T-helper 1 cell treated with Interleukin-12 subunit alpha and Interleukin-12 subunit beta and Interleukin-4 antibody, amounts not matched to agents 30 μg/mL and 1 μg/mL, for 36 hours (primary cell): ENCODE results near the gene MCRIP2.

Source experiments
- H3K27ac Mint-ChIP-seq: one replicate; pipeline ENCODE4 v1.8.0; 2021; ENCODE audit warnings: mild to moderate bottlenecking, mixed read lengths
- H3K27me3 Mint-ChIP-seq: one replicate; pipeline ENCODE4 v1.8.0; 2021; ENCODE audit warnings: low read depth, mixed read lengths
- H3K36me3 Mint-ChIP-seq: one replicate; pipeline ENCODE4 v1.8.0; 2021; ENCODE audit warnings: low read depth, mixed read lengths
- H3K4me1 Mint-ChIP-seq: one replicate; pipeline ENCODE4 v1.8.0; 2021; ENCODE audit warnings: low read depth, mixed read lengths
- H3K4me3 Mint-ChIP-seq: one replicate; pipeline ENCODE4 v1.8.0; 2021; ENCODE audit warnings: mild to moderate bottlenecking, moderate library complexity, mixed read lengths
- H3K9me3 Mint-ChIP-seq: one replicate; pipeline ENCODE4 v1.8.0; 2021; ENCODE audit warnings: mixed read lengths

MCRIP2 gene

DNA sequence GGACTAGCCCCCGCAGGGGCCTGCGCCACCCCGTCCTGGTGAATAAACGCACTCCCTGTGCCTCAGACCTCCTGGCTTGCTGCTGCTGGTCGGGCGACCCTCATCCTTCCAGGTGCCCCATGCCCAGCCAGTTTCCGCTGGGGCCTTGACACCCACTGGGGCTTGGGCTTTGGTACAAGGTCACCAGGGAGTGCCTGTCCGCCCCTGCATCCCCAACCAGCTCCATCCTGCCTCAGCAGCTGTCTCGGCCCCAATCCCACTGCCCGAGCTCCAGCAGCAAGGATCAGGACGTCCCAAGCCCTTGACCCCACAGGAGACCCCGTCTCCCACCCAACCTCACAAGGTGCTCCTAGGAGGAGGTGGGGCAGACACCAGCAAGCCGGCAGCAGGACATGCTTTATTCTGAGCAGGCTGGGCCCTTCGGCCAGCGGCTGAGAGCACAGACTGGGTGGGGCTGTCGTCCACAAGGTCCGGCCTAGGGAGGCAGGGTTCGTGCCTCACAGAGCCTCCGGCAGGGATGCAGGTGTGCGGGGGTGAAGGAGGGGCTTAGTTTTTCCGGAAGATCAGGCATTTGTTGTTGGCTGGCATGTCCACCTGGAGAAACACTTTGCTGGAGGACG lies 7.5 kb upstream of the MCRIP2 start:
- no peaks in the 10 kb centered on the region for H3K36me3 Mint-ChIP-seq
- H3K27me3 Mint-ChIP-seq = peaks cover 5% of the 10 kb centered on the region
- H3K27ac Mint-ChIP-seq = no peak overlapping the region
- peaks cover 7% of the 10 kb centered on the region for H3K4me1 Mint-ChIP-seq
- peak overlapping the region; percentile 60 for H3K4me3 Mint-ChIP-seq
- no peaks in the 10 kb centered on the region for H3K9me3 Mint-ChIP-seq

DNA sequence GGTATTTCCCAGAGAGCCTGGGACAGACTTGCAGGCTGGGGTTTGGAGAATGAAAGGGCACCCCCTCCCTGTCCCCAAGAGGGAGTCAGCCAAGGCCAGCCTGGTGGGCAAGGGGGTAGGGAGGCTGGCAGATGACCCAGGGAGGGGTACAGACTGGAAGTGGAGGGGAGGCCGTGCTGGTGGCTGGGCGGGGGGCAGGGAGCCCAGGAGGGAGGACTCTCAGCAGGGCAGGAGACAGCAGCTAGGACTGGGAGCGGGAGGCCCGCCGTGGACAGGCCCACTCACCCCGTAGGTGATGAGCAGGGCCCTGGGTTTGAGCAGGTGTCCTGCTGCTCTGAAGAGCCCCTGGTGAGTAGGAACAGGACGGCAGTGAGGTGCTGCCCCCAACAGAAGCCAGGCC lies 6.6 kb upstream of the MCRIP2 start:
- peak overlapping the region; percentile 65 for H3K4me3 Mint-ChIP-seq
- peaks cover 5% of the 10 kb centered on the region for H3K27me3 Mint-ChIP-seq
- peak overlapping the region; percentile 70 for H3K27ac Mint-ChIP-seq
- no peaks in the 10 kb centered on the region for H3K36me3 Mint-ChIP-seq
- no peaks in the 10 kb centered on the region for H3K9me3 Mint-ChIP-seq
- H3K4me1 Mint-ChIP-seq = peaks cover 7% of the 10 kb centered on the region

DNA sequence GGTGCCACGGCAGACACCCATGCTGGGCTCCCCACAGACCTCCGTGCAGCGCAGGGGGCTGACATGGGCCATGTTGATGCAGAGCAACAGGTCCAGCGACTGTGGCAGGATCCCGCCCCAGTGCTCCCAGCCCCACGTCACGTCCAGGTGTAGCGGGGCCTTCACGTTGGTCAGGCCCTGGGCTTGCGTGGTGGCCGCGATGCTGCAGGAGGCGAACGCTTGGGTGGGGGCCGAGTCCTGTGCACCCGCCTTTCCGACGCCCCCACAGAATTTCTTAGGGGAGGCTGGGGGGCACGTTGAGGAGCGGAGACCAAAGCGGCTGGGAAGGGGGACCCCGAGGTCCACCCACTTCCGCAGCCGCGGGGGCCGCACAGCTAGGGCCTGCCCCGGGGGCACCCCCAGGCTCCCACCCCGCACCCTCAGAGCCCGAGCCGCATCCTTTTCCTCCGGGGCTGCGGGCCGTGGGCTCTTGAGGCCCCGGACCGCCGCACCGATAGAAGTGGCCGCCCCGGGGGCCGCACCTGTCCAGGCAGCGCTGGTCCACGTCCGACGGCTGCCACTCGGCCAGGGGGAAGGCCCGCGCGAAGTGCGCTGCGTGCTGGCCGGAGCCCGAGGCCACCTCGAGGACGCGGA lies 5.9 kb upstream of the MCRIP2 start:
- Mint-ChIP-seq H3K27ac (no peak overlapping the region), H3K9me3 (no peaks in the 10 kb centered on the region), H3K36me3 (no peaks in the 10 kb centered on the region), H3K4me3 (peak overlapping the region; percentile 37), H3K4me1 (peaks cover 10% of the 10 kb centered on the region), H3K27me3 (peaks cover 5% of the 10 kb centered on the region)

DNA sequence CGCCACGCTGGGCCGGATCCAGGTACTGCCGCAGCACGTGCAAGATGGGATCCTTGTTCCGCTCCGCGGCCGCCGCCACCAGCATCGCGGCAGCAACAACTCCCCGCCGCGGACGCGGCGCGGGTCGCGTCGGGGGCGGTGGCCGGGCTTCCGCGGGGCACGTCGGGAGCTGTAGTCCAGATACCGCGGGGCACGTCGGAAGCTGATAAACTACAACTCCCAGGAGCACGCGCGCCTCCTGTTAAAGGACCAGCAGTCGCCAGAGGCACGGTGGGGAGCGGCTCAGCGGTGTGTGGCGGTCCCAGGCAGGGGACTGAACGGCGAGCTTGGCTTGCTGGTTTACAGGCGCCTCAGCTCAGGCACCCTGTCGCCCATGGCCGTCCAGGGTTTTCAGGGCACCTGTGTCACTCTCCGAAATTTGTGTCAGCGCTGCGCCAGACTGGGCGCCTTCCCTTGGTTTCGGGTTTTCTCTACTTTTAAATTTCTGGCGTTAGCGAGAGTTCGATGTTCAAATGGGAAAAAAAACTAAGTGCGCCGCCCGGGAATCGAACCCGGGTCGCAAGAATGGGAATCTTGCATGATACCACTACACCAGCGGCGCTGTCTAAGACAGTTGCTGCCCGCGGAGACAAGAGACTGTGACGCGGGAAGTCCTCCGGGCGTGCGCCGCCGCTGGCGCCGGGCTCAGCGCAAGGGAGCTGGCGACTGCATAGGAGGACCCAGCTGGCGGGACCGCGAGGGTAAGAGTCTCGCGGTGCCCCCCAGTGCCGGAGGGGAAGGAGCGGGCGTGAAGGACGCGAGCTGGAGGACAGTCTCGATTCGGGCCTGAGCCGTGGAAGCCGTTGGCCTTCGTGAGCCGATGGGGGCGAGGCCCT lies 5.2 kb upstream of the MCRIP2 start, which contains the start of gene METTL26:
Gene METTL26 (minus strand): TSS at position 100 of the 875 bp plus-strand sequence. CDS start 15 bp downstream, at position 85.
- H3K36me3 Mint-ChIP-seq = no peaks in the 10 kb centered on the region
- H3K27me3 Mint-ChIP-seq = peaks cover 5% of the 10 kb centered on the region
- H3K4me1 Mint-ChIP-seq = peaks cover 10% of the 10 kb centered on the region
- H3K27ac Mint-ChIP-seq = peak within 1 kb of the TSS; percentile 94
- peak within 1 kb of the TSS; percentile 84 for H3K4me3 Mint-ChIP-seq
- H3K9me3 Mint-ChIP-seq = no peaks in the 10 kb centered on the region

DNA sequence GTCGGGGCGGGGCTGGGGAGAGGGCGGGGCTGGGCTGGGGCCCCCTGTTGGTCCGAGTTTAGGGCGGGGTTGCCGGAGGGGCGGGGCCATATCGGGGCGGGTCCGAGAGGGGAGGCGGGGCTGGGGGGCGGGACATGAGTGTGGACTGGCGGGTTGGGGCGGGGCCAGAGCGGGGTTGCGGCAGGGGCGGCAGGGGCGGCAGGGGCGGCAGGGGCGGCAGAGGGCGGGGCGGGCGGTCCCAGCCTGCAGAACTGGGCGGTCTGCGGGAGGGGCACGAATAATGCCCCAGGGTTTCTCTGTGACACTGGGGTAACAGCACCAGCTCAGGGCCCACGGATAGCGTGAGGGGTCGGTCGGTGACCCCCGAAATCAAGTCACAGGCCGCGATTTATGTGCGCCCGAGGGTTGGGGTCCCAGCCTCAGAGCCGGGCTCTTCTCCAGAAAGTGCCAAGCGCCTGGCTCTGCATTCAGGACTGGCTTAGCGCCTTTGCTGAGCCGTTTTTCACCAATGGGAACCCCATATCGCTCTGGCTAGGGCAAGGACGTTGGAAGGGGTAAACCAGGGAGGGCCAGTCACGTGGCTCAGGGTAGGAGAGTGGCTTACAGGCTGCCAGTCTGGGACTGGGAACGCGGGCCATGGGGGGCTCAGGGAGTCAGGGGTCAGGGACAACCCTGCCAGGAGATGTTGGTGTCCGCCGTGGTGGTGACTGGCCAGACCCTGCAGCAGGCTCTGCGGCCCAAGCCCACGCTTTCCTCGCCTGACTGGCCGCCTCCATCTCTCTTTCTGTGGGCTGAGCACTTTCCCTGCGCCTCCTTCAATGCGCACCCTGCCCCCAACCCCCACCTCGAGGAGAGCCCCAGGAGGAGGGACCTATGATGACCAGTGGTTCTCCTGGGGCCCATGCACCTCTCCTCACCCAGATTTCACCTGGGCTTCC lies 4.3 kb upstream of the MCRIP2 start:
- H3K27me3 Mint-ChIP-seq = peaks cover 5% of the 10 kb centered on the region
- H3K9me3 Mint-ChIP-seq = no peaks in the 10 kb centered on the region
- no peak overlapping the region for H3K27ac Mint-ChIP-seq
- H3K4me3 Mint-ChIP-seq = peak overlapping the region; percentile 84
- no peaks in the 10 kb centered on the region for H3K36me3 Mint-ChIP-seq
- H3K4me1 Mint-ChIP-seq = peaks cover 9% of the 10 kb centered on the region

DNA sequence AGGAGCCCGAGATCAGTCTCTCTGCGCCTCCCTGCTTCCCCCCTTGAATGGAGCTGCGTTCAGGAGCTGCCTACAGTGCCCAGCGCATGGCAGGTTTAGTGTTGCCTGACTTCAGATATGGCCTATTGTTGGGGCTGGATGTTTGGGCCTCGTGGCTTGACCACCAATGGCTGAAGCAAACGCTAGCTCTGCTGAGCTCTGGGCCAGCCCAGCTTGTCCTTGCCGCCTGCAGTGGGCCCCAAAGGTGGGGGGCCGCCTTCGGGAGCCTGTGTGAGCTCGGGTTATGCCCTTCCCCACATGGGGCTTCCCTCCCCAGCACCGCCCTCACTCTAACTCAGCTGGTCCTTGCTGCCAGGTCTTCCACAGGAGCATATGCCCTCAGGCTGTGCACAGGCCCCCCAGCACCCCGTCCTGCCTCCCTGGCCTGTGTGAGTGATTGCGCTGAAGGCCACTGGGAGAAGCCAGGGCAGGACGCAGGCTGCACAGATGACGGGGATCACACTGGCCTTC lies 3.5 kb upstream of the MCRIP2 start:
- Mint-ChIP-seq H3K4me3 (no peak overlapping the region), H3K4me1 (peaks cover 9% of the 10 kb centered on the region), H3K27me3 (peaks cover 5% of the 10 kb centered on the region), H3K36me3 (no peaks in the 10 kb centered on the region), H3K27ac (no peak overlapping the region), H3K9me3 (no peaks in the 10 kb centered on the region)

DNA sequence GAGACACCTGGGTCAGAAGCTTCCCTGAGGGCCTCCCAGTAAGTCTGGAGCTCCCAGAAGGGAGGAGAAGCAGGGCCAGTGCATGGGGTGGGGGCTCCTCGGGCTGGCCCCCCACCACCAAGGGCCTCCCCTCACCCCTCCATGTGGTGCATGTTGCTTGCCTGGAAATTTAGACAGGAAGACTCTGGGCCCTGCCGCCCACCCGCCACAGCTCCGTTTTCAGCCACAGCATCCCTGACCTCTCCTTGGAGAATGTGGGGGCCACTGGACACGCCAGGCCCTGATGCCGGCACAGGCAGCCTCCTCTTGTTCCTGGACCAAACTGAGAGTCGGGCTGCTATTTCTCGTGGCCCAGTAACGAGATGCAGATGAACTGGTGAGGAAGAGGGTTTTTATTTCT lies 2.8 kb upstream of the MCRIP2 start:
- no peaks in the 10 kb centered on the region for H3K9me3 Mint-ChIP-seq
- no peaks in the 10 kb centered on the region for H3K36me3 Mint-ChIP-seq
- H3K27me3 Mint-ChIP-seq = peaks cover 5% of the 10 kb centered on the region
- H3K4me1 Mint-ChIP-seq = peaks cover 11% of the 10 kb centered on the region
- H3K4me3 Mint-ChIP-seq = no peak overlapping the region
- no peak overlapping the region for H3K27ac Mint-ChIP-seq

DNA sequence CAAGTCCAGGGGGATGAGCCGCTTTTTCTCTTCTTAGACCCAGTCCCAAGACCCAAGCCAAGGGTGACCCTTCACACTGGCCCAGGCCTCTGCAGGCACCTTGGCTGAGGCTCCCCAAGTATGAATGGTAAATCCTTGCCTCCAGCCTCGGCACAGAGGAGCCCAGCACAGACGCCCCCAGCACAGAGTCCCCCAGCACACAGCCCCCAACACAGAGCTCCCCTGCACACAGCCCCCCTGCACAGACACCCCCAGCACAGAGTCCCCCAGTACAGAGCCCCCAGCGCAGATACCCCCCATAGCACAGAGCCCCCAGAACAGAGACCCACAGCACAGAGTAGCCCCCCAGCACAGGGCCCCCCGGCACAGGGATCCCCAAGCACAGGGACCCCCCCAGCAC lies 1.0 kb upstream of the MCRIP2 start:
- no peak overlapping the region for H3K27ac Mint-ChIP-seq
- H3K4me3 Mint-ChIP-seq = peak overlapping the region; percentile 65
- no peaks in the 10 kb centered on the region for H3K9me3 Mint-ChIP-seq
- peaks cover 5% of the 10 kb centered on the region for H3K27me3 Mint-ChIP-seq
- no peaks in the 10 kb centered on the region for H3K36me3 Mint-ChIP-seq
- peaks cover 15% of the 10 kb centered on the region for H3K4me1 Mint-ChIP-seq

DNA sequence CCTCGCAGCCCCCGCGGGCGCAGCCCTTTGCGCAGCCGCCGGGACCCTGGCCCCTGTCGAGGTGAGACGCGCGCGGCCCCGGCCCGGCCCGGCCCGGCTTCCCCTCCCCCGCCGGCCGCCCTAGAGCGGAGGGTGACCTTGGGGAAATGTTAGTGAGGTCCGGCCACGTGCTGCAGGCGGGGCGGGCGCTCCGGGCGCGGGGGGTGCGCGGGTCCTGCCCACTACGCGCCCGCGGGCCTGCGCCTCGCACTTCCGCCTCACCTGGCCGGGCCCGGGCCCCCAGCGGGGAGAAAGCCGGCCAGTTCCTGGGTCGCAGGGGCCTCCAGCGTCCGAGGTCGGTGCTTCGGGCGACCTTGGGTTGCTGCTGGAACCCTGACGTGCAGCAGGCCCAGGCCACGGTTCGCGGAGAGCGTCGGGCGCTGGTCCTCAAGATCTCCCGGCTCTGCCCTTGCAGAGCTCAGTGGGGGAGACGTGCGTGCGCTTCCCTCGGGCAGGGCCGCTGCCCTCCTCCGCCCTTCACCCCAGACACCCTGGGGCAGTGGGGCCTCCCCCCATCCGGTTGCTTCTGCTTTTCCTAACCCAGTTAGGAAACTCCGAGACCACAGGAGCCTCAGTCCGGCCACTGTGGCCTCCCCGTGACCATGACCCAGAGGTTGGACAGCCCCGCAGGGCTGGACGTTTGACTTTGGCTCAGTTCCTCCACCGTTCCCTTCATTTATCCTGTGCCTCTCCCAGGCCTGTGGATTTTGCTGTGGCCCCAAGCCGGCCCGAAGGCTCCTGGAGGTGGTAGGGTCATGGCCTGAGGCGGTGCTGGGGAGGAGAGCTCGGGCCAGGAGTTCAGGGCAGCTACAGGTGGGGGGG lies 791 bp downstream of the MCRIP2 start:
- Mint-ChIP-seq H3K4me3 (peak overlapping the region; percentile 70), H3K27ac (peak overlapping the region; percentile 20), H3K4me1 (peaks cover 11% of the 10 kb centered on the region), H3K9me3 (no peaks in the 10 kb centered on the region), H3K27me3 (no peaks in the 10 kb centered on the region), H3K36me3 (no peaks in the 10 kb centered on the region)

DNA sequence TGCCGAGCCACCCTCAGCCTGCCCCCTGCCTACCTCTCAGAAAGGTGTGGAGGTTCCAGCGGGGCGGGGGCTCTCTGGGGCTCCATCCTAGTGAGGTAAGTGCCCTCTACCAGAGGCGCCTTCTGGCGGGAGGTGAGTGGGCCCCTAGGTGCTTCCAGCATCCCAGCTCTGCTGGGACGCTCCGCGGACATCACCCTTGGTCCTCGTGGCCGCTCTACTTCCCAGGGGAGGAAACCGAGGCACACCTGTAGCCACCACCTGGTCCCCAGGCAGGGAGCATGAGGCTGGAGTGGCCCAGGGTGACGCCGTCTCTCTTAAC lies 1.4 kb downstream of the MCRIP2 start:
- Mint-ChIP-seq H3K4me1 (peaks cover 12% of the 10 kb centered on the region), H3K36me3 (no peaks in the 10 kb centered on the region), H3K27me3 (no peaks in the 10 kb centered on the region), H3K27ac (no peak overlapping the region), H3K9me3 (no peaks in the 10 kb centered on the region), H3K4me3 (peak overlapping the region; percentile 70)

DNA sequence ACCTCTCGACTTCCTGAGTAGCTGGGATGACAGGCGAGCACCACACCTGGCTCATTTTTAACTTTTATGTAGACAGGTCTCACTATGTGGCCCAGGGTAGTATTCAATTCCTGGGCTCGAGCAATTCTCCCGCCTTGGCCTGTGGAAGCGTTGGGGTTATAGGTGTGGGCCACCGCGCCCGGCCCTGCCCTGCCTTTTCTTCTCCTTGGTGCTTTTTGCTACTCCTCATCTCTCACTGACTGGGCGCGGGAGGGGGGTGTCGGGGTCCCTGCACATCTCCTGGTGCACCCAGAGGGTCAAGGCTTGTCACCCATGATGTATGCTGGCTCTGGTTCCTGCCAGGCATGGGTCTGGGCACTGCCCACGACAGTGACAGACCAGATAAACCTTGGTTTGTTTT lies 2.9 kb downstream of the MCRIP2 start:
- peaks cover 15% of the 10 kb centered on the region for H3K4me1 Mint-ChIP-seq
- no peaks in the 10 kb centered on the region for H3K27me3 Mint-ChIP-seq
- H3K9me3 Mint-ChIP-seq = no peaks in the 10 kb centered on the region
- H3K27ac Mint-ChIP-seq = no peak overlapping the region
- H3K4me3 Mint-ChIP-seq = peak overlapping the region; percentile 73
- H3K36me3 Mint-ChIP-seq = no peaks in the 10 kb centered on the region

DNA sequence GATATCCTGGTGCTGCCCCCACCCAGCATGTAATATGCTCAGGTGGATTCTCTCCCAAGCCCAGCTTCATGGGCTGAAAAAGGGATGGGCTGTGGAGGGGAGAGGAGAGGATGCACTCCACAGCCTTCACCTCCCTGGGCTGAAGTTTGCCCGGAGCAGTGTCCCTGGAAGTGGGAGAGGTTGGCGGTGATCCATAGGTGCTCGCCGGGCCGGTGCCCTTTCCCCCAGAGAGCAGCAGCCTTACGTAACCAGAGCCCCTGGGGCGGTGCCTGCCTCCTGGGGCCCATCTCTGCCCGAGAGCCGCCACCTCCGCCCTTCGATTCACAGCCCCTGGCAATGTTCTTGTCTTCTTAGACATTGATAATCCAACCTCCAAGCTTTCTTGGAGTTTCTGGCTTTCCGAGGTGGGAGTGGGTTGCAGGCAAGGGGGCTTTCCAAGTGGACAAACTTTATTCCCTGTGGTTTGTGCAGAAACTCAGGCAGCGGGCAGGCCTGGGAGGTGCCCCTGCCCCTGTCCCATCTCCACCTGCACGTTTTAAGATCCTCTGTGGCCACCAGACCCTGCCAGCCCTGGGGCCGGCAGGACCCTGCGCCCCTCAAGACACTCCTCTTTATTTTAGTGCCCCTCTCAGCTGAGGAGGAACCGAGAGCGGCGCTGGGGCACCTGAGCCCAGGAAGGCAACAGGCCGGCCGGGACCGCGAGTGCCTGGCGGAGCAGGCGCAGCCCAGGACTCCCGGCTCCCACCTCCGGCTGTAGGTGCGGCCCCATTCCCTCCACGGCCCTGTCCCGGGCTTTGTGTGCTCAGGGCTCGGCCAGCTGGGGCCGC lies 4.4 kb downstream of the MCRIP2 start:
- Mint-ChIP-seq H3K27ac (no peak overlapping the region), H3K4me1 (peaks cover 13% of the 10 kb centered on the region), H3K36me3 (no peaks in the 10 kb centered on the region), H3K4me3 (no peak overlapping the region), H3K9me3 (no peaks in the 10 kb centered on the region), H3K27me3 (no peaks in the 10 kb centered on the region)
